OCI-M1 (cell line): ENCODE measurements around the gene CASP12.

Experiments used
- DNase-seq: peaks from one replicate; lab custom pipeline; 2025; lab: John Stamatoyannopoulos, UW

Gene CASP12

GRCh38 chr11:104837969-104838639 is 60.2 kb downstream of the CASP12 start:
- no peak for DNase-seq

DNA sequence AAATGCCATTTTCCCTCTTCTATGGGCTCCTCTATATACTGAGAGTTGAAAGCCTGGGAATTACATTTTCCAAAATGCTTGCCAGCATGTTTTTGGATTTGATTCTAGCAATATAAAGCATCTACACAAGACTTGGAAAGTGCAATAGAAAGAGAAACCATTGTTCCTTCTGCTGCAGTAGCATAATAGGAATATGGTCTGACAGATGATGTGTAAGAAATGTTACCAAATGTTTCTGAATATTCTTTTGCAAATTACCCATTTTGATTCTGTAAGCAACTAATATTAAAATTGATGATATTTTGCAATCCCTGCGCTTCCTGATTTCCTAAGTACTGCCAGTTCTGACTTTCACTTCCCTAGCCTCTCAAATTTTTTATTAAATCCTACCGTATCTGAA is 61.6 kb downstream of the CASP12 start:
- no peak for DNase-seq
